Adipose tissue (tissue), 3 donors: ENCODE data around the gene B3GNT9. TPM values are rescaled to one million over a fixed set of nuclear protein-coding genes. Genes with fewer than 3 reads are reported as not detected.

Experiments used
- H3K27ac ChIP-seq: one replicate; pipeline ENCODE4 v1.5.1; 2013; ENCODE audit warnings: low read depth, low read length
- WGBS, 3 donors: extraction: QIAGEN DNeasy Blood & Tissue Kit; methylation state at CpG; one replicate each; pipeline ENCODE4 v1.1.7; 2013; 5-methylcytosine and 5-hydroxymethylcytosine counted together
- polyA plus RNA-seq, 3 donors: library from polyadenylated mRNA; stranded (reverse); fragments of 200-250 nt; gene quantifications; one replicate each; pipeline ENCODE4 v1.2.3, GENCODE V29; 2013
- donor health status: healthy with polysubstance abuse.
- donor health status: Bipolar disorder and iron deficiency.
- donor health status: healthy.

Gene B3GNT9
- polyA plus RNA-seq, 3 donors: 2.5 to 6.7 (median 5.0) TPM

GRCh38 chr16:67157892-67158635, 7.3 kb upstream of the B3GNT9 start:
- WGBS, 3 donors: 70 to 80% (median 80%) methylated on average over 7 of the region's 7 CpGs
- H3K27ac ChIP-seq: no peak overlapping the region

- WGBS, 3 donors: 70 to 79% (median 73%) methylated on average over 7 of the region's 7 CpGs
- no peak overlapping the region for H3K27ac ChIP-seq
These were observed 6.4 kb upstream of the B3GNT9 start for GRCh38 chr16:67157106-67157748.

- H3K27ac ChIP-seq: no peak overlapping the region
- 55 to 78% (median 73%) methylated on average over 15 of the region's 15 CpGs for WGBS, 3 donors
These were observed 5.5 kb upstream of the B3GNT9 start for GRCh38 chr16:67156143-67156844.

- H3K27ac ChIP-seq: no peak overlapping the region
- WGBS, 3 donors: 12 to 16% (median 14%) methylated on average over 66 to 74 of the region's 74 CpGs
These were observed 4.7 kb upstream of the B3GNT9 start for GRCh38 chr16:67155295-67156142.

DNA sequence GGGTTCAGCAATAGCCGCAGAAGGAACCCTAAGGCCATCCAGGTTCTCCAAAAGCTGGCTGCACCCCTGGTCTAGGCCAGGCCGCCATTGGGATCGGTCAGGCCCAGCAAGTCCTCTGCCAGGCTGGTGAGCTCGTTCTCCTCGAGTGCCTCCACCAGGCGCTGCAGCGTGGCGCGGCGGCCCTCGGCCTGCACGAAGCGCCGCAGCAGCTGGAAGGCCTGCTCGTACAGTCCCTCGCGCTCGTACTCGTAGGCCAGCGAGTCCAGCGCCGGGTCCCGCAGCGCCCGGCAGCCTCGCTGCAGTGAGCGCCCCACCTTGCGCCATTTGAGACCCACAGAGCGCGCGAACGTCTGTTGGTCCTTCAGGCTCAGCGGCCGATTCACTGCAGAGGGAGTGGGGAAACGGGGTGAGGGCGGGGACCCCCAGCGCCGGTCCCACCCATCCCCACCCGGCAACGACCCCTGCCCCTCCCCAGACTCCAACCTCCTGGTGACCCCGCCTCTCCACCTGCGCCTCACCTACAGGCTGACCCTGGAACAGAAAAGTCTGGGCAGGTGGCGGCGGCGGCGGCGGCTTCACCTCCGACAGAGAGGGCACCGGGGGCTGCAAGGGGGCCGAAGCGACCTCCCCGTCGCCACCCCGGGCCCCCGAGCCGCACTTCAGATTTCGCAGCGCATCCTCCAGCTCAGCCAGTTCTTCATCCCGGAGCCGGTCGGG, 3.9 kb upstream of the B3GNT9 start:
- whole genome bisulfite sequencing, 3 donors: 29 to 42% (median 41%) methylated on average over 49 to 61 of the region's 61 CpGs
- H3K27ac ChIP-seq: no peak overlapping the region

- 47 to 58% (median 52%) methylated on average over 8 of the region's 8 CpGs for WGBS, 3 donors
- no peak overlapping the region for H3K27ac ChIP-seq
These were observed 766 bp upstream of the B3GNT9 start for GRCh38 chr16:67151431-67152097.

- H3K27ac ChIP-seq: no peak overlapping the region
- 4 to 12% (median 11%) methylated on average over 69 to 92 of the region's 94 CpGs for WGBS, 3 donors
These were observed 558 bp downstream of the B3GNT9 start for GRCh38 chr16:67150047-67150832.

GRCh38 chr16:67149276-67150046, 1.3 kb downstream of the B3GNT9 start:
- WGBS, 3 donors: 59 to 74% (median 73%) methylated on average over 73 to 77 of the region's 77 CpGs
- H3K27ac ChIP-seq: no peak overlapping the region

GRCh38 chr16:67148656-67149275, 2.0 kb downstream of the B3GNT9 start:
- H3K27ac ChIP-seq: no peak overlapping the region
- WGBS, 3 donors: 88 to 93% (median 90%) methylated on average over 11 of the region's 11 CpGs

- 91 to 95% (median 92%) methylated on average over 2 of the region's 2 CpGs for WGBS, 3 donors
These were observed 2.6 kb downstream of the B3GNT9 start for GRCh38 chr16:67148221-67148620.

GRCh38 chr16:67147437-67148140, 3.2 kb downstream of the B3GNT9 start:
- 91 to 97% (median 92%) methylated on average over 4 of the region's 4 CpGs for WGBS, 3 donors
- H3K27ac ChIP-seq: no peak overlapping the region

More at GRCh38 chr16:67148221-67148620, 2.6 kb downstream of the B3GNT9 start:
- H3K27ac ChIP-seq: no peak overlapping the region

DNA sequence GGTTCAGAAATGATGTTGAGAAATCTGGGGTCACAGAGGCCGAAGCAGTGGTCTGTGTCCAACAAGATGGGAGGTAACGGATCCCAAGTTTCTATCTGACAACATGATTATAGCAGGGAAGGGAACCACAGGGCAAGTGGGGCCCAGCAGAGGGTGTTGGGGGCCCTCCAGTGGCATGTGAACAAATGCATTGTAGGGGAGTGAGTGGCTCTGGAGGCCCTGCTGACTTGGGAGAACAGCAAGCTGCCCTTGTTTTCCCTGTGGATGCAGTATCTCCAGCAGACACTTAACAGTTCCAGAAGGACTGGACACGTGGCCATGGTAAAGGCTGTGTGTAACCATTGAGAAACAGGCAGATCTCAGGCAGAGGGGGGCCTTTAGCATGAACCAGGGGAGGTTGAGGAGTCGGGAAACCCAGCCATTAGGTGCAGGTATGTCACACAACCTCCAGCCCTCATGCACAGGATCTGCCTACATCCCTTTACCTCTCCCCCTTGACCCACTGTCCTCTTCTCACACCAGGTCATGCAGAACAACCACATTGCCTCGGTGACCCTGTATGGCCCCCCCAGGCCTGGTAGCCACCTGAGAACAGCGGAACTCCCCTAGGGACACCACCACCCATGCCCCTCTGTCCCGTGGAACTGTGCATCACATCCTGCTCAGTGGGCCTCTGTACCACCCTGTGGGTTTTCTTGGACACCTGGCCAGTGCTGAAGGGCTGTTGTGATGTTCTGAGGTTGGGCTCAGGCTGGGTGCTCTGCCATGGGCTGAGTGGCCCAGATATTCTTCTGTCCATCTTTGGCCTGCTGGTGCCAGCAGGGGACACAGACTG, 4.1 kb downstream of the B3GNT9 start:
- WGBS, 3 donors: 82 to 86% (median 85%) methylated on average over 7 of the region's 7 CpGs
- H3K27ac ChIP-seq: no peak overlapping the region

GRCh38 chr16:67145746-67146145, 5.1 kb downstream of the B3GNT9 start:
- no peak overlapping the region for H3K27ac ChIP-seq
- 84 to 96% (median 92%) methylated on average over 2 of the region's 2 CpGs for WGBS, 3 donors

GRCh38 chr16:67144943-67145342, 5.9 kb downstream of the B3GNT9 start:
- WGBS, 3 donors: 90 to 99% (median 97%) methylated on average over 2 of the region's 2 CpGs
- no peak overlapping the region for H3K27ac ChIP-seq
